Brain pericyte (primary cell): ENCODE data around the gene IVNS1ABP.
"Not testable (repeated sequence)": the region's sequence is repeated elsewhere in the genome, so short reads cannot be mapped to it uniquely, and the experiment has no call there.

Experiments used
- DNase-seq: peaks from one replicate; pipeline ENCODE4 v3.0.0-alpha.2; 2012; ENCODE audit warnings: low read depth, low spot score

The IVNS1ABP gene

GRCh38 chr1:185317034-185317885 is at the start of gene IVNS1ABP:
Gene IVNS1ABP (minus strand): TSS chr1:185317243. CDS start chr1:185309493, 7,750 bp downstream.
- peak; percentile 67 for DNase-seq

- DNase-seq: no peak
Observed at GRCh38 chr1:185365951-185366350, 48.9 kb upstream of the IVNS1ABP start.

DNA sequence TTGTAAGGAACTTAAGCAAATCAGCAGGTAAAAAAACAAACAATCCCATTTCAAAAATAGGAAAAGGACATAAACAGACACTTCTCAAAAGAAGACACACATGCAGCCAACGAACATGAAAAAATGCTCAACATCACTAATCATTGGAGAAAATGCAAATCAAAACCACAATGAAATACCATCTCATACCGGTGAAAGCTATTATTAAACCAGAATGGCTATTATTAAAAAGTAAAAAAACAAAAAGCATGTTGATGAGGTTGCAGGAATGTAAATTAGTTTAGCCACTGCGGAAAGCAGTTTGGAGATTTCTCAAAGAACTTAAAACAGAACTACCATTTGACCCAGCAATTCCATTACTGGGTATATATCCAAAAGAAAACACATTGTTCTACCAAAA is 47.5 kb upstream of the IVNS1ABP start:
- DNase-seq: not testable (repeated sequence)

- no peak for DNase-seq
Observed at GRCh38 chr1:185363205-185363604, 46.2 kb upstream of the IVNS1ABP start.

GRCh38 chr1:185360714-185361113 is 43.7 kb upstream of the IVNS1ABP start:
- no peak for DNase-seq

DNA sequence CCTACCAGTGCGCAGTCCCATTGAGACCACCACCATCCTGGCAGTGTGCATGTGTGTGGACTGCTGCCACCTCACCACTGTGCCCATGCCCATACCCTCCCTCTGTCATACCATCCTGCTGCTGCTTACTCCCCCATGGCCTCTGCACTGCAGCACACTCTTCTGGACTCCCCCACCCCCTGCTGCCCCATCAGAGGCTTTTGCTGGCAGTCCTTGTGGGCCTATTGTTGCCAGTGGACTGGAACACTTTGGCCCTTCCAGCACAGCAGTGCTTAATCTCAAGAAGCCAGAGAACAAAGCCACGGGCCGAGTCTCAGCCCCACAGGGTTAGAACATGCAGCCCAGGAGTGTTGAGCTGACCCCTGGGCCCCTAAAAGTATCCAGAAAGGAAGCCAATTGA is 41.9 kb upstream of the IVNS1ABP start:
- DNase-seq: no peak

GRCh38 chr1:185355947-185356346 is 38.9 kb upstream of the IVNS1ABP start:
- DNase-seq: no peak

- DNase-seq: no peak
Observed at GRCh38 chr1:185353124-185353523, 36.1 kb upstream of the IVNS1ABP start.

DNA sequence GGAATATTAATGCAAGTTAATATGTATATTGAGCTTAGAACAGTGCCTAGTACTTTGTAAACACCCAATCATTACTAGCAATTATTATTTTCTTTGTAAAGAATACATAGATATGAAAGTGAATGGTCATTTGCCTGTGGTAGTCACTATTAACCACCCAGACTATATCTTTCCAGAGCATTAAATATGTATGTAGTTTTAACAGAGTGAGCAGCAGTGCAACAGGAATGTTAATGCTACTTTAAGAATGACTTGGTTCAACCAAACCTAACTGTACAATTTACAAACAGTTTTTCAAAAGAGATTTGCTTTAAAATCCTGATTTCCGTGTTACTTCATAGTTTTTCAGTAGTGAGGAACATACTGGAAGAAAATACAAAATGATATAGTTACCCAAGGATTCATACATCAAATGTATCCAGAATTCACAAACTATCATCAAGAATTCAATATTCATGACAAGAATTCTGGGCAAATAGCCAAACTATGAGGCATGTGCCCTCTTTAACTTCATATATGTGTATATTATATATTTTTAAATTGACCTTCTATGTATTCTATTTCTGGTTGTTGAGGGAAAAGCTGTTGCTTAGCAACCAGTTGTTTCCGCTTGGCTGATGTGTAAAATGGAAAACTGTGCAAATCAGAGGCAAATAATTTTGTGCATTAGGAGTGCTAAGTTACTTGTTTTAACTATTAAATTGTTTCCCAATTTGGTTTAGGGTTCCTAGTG is 34.9 kb upstream of the IVNS1ABP start:
- DNase-seq: no peak

DNA sequence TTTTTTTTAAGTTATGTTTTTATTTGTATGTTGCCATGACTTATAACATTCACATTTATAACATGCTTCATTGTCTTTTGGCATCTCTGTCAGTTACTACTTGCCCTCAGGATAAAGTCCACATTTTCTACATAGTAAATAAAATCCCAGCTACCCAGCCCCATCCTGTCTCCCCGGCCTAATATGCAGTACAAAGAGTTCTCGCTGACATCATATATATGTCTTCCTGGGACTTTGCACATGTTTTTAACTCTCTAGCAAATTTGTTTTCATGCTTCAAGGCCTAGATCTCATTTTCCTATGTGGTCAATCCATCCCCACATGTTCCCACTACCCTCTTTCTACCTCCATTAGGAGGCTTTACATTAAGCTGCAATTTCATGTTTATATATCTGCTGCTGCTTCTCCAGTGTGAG is 33.0 kb upstream of the IVNS1ABP start:
- DNase-seq: no peak

- DNase-seq: no peak
Observed at GRCh38 chr1:185349556-185349955, 32.5 kb upstream of the IVNS1ABP start.

GRCh38 chr1:185348985-185349384 is 31.9 kb upstream of the IVNS1ABP start:
- no peak for DNase-seq

- no peak for DNase-seq
Observed at GRCh38 chr1:185348296-185348695, 31.3 kb upstream of the IVNS1ABP start.

DNA sequence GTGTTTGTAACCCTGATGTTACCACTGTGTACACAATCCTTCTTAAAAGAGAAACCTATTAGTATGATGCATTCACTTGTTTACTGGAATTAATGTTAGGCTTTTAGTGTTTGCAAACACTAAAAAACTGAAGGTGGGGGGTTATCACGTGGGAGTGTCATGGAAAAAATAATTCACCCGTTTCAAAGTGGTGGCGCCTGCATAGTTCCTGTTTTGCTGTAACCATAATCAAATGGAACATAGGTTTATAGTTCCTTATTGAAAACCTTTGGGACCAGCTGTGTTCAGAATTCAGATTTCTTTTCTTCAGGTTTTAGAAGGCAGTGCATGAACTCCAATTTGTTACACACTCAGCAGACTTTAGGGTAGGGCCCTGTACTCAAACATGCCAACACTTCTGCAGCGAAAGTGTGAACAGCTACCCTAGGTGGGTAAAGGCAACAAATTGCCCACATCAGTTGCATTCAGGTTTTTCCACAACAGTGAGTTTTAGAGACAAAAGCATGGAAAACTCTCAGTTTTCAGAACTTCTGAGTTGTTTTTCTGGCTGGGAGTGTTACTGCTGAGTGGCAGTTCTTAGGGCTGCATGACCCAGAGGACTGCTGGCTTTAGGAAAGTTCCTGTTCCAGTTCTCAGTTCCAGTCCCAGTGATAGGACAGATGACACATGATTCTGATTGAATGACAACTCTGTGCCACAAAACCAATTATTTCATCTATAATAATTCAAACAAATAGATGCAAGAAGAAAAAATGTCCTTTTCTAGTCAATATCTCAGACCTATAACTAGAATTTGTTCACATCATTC is 29.1 kb upstream of the IVNS1ABP start:
- no peak for DNase-seq

- no peak for DNase-seq
Observed at GRCh38 chr1:185343306-185343705, 26.3 kb upstream of the IVNS1ABP start.

GRCh38 chr1:185342672-185343259 is 25.7 kb upstream of the IVNS1ABP start:
- no peak for DNase-seq

GRCh38 chr1:185342017-185342416 is 25.0 kb upstream of the IVNS1ABP start:
- no peak for DNase-seq

- DNase-seq: no peak
Observed at GRCh38 chr1:185341196-185341781, 24.2 kb upstream of the IVNS1ABP start.

DNA sequence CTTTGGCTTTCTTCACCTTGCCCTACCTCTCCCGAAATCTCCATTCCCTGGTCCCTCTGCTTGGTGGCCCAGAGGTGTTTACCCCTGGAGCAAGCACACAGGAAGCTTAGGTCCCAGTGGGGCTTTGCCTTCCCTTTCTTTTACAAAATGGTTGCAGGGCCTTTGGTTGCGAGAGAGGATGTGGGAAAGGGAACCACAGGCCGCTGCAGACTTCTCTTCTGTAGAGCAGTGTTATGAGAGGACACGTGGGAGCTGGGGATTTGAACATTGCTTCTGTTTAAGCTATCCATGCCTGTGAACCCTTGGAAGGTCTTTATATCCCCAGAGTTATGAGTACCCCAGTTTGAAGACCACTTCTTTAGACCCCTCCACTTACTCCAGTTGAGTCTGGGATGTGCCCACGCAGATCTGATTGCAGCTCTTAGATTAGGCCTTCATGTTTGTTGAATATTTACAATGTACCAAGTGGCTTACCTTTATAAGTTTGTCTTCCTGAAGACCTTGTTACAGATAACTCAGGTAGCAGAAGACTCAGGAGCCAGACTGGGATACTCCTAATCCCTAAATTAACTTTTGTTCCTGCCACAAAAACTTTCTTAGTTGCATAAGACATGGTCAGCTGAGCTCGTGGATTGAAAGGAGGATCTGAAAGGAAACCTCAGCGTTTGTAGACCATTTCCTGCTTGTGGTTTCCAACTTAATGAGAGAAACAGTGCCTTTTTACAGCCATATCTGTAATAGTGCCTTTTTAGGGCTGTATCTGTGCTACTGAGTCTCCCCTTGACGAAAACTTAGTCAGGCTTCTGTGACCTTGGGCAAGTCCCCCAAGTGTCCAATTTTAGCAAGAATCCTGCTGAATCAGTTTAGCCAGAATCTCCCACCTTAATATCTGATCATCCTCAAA is 21.9 kb upstream of the IVNS1ABP start:
- no peak for DNase-seq

DNA sequence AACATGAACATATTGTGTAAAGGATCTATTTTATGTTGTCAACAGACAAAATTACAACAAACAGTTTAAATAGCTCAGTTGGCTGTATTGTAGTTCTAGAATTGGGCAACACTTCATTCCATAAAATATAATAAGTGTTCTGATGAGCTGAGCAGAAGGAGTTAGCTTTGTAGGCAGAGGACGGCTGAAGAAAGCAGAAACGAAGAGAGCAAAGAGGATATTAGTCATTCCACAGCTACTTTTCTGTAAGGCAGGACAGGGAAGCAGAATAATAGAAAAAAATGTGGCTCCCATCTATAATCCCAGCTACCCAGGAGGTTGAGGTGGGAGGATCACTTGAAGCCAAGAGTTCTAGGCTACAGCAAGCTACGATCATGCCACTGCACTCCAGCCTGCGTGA is 20.2 kb upstream of the IVNS1ABP start:
- DNase-seq: no peak
